ENCODE results near the gene RAG1.

RAG1 gene

DNA sequence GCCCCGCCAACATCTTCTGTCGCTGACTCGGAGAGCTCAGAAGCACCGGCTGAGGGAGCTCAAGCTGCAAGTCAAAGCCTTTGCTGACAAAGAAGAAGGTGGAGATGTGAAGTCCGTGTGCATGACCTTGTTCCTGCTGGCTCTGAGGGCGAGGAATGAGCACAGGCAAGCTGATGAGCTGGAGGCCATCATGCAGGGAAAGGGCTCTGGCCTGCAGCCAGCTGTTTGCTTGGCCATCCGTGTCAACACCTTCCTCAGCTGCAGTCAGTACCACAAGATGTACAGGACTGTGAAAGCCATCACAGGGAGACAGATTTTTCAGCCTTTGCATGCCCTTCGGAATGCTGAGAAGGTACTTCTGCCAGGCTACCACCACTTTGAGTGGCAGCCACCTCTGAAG is 6.7 kb downstream of the RAG1 start:
- no peak for DNase-seq (ENCODE audit: low spot score)
- TF ChIP-seq, protein P1, sequence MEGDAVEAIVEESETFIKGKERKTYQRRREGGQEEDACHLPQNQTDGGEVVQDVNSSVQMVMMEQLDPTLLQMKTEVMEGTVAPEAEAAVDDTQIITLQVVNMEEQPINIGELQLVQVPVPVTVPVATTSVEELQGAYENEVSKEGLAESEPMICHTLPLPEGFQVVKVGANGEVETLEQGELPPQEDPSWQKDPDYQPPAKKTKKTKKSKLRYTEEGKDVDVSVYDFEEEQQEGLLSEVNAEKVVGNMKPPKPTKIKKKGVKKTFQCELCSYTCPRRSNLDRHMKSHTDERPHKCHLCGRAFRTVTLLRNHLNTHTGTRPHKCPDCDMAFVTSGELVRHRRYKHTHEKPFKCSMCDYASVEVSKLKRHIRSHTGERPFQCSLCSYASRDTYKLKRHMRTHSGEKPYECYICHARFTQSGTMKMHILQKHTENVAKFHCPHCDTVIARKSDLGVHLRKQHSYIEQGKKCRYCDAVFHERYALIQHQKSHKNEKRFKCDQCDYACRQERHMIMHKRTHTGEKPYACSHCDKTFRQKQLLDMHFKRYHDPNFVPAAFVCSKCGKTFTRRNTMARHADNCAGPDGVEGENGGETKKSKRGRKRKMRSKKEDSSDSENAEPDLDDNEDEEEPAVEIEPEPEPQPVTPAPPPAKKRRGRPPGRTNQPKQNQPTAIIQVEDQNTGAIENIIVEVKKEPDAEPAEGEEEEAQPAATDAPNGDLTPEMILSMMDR (IDR thresholded peaks at IDR 0.05; ENCODE audit: extremely low read depth, missing control alignments): no peak

DNA sequence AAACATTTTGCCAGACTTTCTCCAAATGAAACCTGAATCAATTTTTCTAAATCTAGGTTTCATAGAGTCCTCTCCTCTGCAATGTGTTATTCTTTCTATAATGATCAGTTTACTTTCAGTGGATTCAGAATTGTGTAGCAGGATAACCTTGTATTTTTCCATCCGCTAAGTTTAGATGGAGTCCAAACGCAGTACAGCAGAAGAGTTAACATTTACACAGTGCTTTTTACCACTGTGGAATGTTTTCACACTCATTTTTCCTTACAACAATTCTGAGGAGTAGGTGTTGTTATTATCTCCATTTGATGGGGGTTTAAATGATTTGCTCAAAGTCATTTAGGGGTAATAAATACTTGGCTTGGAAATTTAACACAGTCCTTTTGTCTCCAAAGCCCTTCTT is 9.6 kb downstream of the RAG1 start:
- TF ChIP-seq, protein P1 (IDR thresholded peaks at IDR 0.05; ENCODE audit: extremely low read depth, missing control alignments): no peak
- no peak for DNase-seq (ENCODE audit: low spot score)

DNA sequence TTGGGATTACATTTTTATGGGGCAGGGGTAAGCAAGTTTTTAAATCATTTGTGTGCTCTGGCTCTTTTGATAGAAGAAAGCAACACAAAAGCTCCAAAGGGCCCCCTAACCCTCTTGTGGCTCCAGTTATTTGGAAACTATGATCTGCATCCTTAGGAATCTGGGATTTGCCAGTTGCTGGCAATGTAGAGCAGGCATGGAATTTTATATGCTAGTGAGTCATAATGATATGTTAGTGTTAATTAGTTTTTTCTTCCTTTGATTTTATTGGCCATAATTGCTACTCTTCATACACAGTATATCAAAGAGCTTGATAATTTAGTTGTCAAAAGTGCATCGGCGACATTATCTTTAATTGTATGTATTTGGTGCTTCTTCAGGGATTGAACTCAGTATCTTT is 10.1 kb downstream of the RAG1 start:
- TF ChIP-seq, protein P1 (IDR thresholded peaks at IDR 0.05; ENCODE audit: extremely low read depth, missing control alignments): no peak
- no peak for DNase-seq (ENCODE audit: low spot score)

DNA sequence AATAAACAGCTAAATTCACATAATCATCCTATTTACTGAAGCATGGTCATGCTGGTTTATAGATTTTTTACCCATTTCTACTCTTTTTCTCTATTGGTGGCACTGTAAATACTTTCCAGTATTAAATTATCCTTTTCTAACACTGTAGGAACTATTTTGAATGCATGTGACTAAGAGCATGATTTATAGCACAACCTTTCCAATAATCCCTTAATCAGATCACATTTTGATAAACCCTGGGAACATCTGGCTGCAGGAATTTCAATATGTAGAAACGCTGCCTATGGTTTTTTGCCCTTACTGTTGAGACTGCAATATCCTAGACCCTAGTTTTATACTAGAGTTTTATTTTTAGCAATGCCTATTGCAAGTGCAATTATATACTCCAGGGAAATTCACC is 10.7 kb downstream of the RAG1 start:
- TF ChIP-seq, protein P1 (IDR thresholded peaks at IDR 0.05; ENCODE audit: extremely low read depth, missing control alignments): no peak

DNA sequence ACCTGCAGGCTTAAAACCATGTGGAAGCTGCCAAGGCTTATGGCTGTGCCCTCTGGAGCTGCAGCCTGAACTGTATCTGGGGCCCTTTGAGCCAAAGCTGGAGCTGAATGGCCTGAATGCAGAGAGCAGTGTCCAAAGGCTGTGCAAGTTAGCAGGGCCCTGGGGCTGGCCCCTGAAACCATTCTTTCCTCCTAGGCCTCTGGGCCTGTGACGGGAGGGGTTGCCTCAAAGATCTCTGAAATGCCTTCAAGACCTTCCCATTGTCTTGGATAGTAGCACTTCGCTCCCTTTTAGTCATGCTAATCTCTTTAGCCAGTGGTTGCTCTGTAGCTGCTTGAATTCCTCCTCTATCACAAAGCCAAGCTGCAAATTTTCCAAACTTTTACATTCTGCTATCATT is 13.7 kb downstream of the RAG1 start:
- no peak for DNase-seq (ENCODE audit: low spot score)
- TF ChIP-seq, protein P1 (IDR thresholded peaks at IDR 0.05; ENCODE audit: extremely low read depth, missing control alignments): no peak

More for the DNA sequence above, 10.7 kb downstream of the RAG1 start:
- no peak for DNase-seq (ENCODE audit: low spot score)

DNA sequence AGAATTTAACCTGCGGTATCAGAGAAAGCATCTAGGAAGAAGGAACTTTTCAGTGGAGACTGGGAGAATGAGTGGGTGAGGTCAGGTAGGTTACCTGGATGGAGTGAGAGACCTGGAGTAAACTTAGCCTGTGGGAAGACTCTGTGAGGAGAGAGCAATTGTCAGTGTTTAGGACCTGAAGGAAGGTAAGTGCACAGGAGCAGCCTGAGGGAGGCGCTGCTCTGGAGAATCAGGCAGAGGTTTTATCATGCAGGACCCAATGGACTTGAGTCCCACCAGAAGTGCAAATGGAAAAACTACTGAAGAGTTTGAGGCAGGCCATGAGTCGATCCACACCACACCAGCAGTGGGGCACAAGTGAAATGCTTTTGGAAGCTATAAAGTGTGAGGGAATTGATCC is 15.9 kb downstream of the RAG1 start:
- DNase-seq (ENCODE audit: low spot score): no peak

DNA sequence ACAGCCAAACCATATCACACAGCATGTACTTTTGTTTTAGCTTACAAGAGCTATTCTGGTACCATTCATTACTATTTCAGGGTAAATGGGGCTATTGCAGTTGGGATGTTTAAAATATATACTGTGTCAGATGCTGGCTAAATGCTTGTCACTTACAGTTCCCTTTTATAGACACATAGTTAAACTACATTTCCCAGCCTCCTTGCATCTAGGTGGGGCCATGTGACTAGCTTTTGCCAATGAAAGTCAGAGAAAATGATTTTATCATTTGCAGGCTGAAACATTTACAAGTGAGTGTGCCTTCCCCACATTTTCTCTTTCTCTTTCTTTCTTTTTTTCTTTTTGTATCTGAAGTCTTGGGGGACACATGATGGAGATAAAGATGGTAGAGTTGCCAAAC is 18.7 kb downstream of the RAG1 start:
- no peak for DNase-seq (ENCODE audit: low spot score)
- TF ChIP-seq, protein P1 (IDR thresholded peaks at IDR 0.05; ENCODE audit: extremely low read depth, missing control alignments): no peak

More for the DNA sequence above, 15.9 kb downstream of the RAG1 start:
- TF ChIP-seq, protein P1 (IDR thresholded peaks at IDR 0.05; ENCODE audit: extremely low read depth, missing control alignments): no peak

All from GM20000 (cell line).